ENCODE data around the gene ACR.

GRCh38 chr22:50735739-50736030 is 2.3 kb upstream of the ACR start:
- TF ChIP-seq CTCF (IDR thresholded peaks at IDR 0.05; ENCODE audit: low read depth, low read length) (no peak), POLR2A (IDR thresholded peaks at IDR 0.05; ENCODE audit: extremely low read depth, insufficient read length) (no peak), MYC (IDR thresholded peaks at IDR 0.05; ENCODE audit: low read depth, low read length) (no peak), MAX (IDR thresholded peaks at IDR 0.05; ENCODE audit: low read depth, low read length) (no peak)

Measured in NB4 (cell line).